HepG2 (cell line): ENCODE measurements around the gene ATAD3A. TPM values are rescaled to one million over a fixed set of nuclear protein-coding genes. Genes with fewer than 3 reads are reported as not detected.
A peak's percentile ranks its signal among the peaks of the same experiment; 100 is the strongest.

ENCODE experiments used
- MNT ChIP-seq: fragments of 450-650 bp; IDR thresholded peaks from 2 replicates; pipeline ENCODE4 v1.6.1; 2016
- NR3C1 ChIP-seq: sonication (generic); formaldehyde crosslinking; IDR thresholded peaks from 2 replicates; pipeline ENCODE4 v1.4.0; 2020; ENCODE audit warnings: missing genetic modification reagents
- STAG1 ChIP-seq: sonication (generic); formaldehyde crosslinking; IDR thresholded peaks from 2 replicates; pipeline ENCODE4 v1.4.0; 2020; ENCODE audit warnings: missing genetic modification reagents
- TAF1 ChIP-seq: sonication (generic); formaldehyde crosslinking; IDR thresholded peaks from 2 replicates; pipeline ENCODE4 v1.4.0; 2020; ENCODE audit warnings: missing genetic modification reagents
- THAP9 ChIP-seq: sonication (generic); formaldehyde crosslinking; IDR thresholded peaks from 2 replicates; pipeline ENCODE4; 2020; ENCODE audit warnings: missing genetic modification reagents, mild to moderate bottlenecking, borderline replicate concordance
- YEATS4 ChIP-seq: sonication (generic); formaldehyde crosslinking; IDR thresholded peaks from 2 replicates; pipeline ENCODE4 v1.4.0; 2020; ENCODE audit warnings: missing genetic modification reagents, borderline replicate concordance
- ZBTB21 ChIP-seq: sonication (generic); formaldehyde crosslinking; IDR thresholded peaks from 2 replicates; pipeline ENCODE4 v1.4.0; 2020; ENCODE audit warnings: missing genetic modification reagents
- ZC3H13 ChIP-seq: sonication (generic); formaldehyde crosslinking; IDR thresholded peaks from 2 replicates; pipeline ENCODE4 v1.8.1; 2023; ENCODE audit warnings: mild to moderate bottlenecking, missing genetic modification reagents, moderate library complexity
- ZFX ChIP-seq: sonication (generic); formaldehyde crosslinking; IDR thresholded peaks from 2 replicates; pipeline ENCODE4 v1.4.0; 2020; ENCODE audit warnings: mild to moderate bottlenecking, low read depth, missing genetic modification reagents, moderate library complexity
- ZNF350 ChIP-seq: sonication (generic); formaldehyde crosslinking; IDR thresholded peaks from 2 replicates; pipeline ENCODE4 v1.4.0; 2020; ENCODE audit warnings: mild to moderate bottlenecking, low read depth, missing genetic modification reagents, borderline replicate concordance
- ZNF446 ChIP-seq: sonication (generic); formaldehyde crosslinking; IDR thresholded peaks from 2 replicates; pipeline ENCODE4 v1.5.0; 2020; ENCODE audit warnings: mild to moderate bottlenecking, missing genetic modification reagents
- ZNF451 ChIP-seq: sonication (generic); formaldehyde crosslinking; IDR thresholded peaks from 2 replicates; pipeline ENCODE4 v1.5.0; 2020; ENCODE audit warnings: mild to moderate bottlenecking, missing genetic modification reagents
- ZSCAN31 ChIP-seq: sonication (generic); formaldehyde crosslinking; IDR thresholded peaks from 2 replicates; pipeline ENCODE4 v1.5.0; 2020; ENCODE audit warnings: low read depth, mild to moderate bottlenecking, missing genetic modification reagents
- polyA plus RNA-seq, 8 experiments: library from polyadenylated mRNA; depleted of rRNA in 3 of 8; stranded (reverse) in 7 of 8; unstranded in 1 of 8; fragments of >200 nt; fragmentation: Illumina TruSeq in 4 of 8; extraction: Trizol in 4 of 8; gene quantifications; 2 replicates each; pipeline versions ENCODE4 v1.2.1 to v1.2.3, GENCODE V29; 2011 to 2016; ENCODE audit warnings: low read depth in 4 of 8, missing spikeins in 1 of 8, mixed read lengths in 1 of 8; ENCODE audit not compliant: insufficient read depth in 1 of 8
- total RNA-seq, 5 experiments: library from RNA; depleted of rRNA; stranded (reverse); fragments of >200 nt; fragmentation: Illumina TruSeq; extraction: Trizol; gene quantifications; 2 replicates each; pipeline ENCODE4 v1.2.3, GENCODE V29; 2016; ENCODE audit warnings: low read depth in 1 of 5
- TF ChIP-seq, protein P1 (sequence below): sonication (generic); formaldehyde crosslinking; IDR thresholded peaks from 2 replicates; pipeline ENCODE4 v1.5.0; 2020; ENCODE audit warnings: mild to moderate bottlenecking, missing genetic modification reagents, borderline replicate concordance
- TF ChIP-seq, protein P2 (sequence below): sonication (generic); formaldehyde crosslinking; IDR thresholded peaks from 2 replicates; pipeline ENCODE4 v1.8.0; 2022; ENCODE audit warnings: missing genetic modification reagents, mild to moderate bottlenecking, inconsistent platforms, borderline replicate concordance

ATAD3A gene
- total and polyA plus RNA-seq, 2 of the 13 experiments (the other 11 are each of a cell fraction or from before 2014, with no cell fraction given) = 10.6 to 49.0 TPM

DNA sequence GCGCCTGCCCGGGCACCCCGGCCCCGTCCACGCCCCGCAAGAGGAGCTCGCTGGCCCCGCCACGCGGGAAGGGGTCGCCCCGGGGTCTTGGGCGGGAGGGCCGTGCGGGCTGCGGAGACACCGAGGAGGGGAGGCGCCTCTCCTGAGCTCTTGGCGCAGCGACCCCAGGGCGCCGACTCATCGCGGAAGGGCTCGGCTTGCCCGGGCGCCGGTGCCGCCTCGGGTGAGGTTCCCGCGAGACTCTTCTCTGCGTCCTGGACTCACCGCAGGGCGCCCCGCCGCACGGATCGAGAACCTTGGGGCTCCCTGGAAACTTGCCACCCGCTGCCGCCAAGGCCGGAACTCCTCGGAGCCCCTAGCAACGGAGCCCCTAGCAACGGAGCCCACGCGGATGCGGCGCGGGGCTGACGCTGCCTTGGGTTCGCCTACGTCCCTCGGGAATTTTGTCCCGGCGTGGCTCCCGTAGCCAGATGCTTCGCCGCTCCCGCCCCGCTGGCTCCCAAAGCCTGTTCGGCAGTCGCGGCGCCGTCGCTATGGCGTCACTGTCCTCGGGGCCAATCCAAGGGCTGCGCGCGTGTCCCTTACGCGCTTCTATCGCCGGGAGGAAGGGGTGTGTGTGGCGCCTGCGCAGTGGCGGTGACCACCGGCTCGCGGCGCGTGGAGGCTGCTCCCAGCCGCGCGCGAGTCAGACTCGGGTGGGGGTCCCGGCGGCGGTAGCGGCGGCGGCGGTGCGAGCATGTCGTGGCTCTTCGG is at the start of gene ATAD3A (continued):
- TF ChIP-seq, protein P1, sequence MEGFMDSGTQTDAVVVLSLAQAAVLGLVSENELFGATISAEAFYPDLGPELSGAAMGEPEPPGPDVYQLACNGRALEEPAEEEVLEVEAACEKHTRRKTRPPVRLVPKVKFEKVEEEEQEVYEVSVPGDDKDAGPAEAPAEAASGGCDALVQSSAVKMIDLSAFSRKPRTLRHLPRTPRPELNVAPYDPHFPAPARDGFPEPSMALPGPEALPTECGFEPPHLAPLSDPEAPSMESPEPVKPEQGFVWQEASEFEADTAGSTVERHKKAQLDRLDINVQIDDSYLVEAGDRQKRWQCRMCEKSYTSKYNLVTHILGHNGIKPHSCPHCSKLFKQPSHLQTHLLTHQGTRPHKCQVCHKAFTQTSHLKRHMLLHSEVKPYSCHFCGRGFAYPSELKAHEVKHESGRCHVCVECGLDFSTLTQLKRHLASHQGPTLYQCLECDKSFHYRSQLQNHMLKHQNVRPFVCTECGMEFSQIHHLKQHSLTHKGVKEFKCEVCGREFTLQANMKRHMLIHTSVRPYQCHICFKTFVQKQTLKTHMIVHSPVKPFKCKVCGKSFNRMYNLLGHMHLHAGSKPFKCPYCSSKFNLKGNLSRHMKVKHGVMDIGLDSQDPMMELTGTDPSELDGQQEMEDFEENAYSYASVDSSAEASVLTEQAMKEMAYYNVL (CRISPR knock-in tag) = peak; percentile 75; the same call in 1 of the 2 replicates
- TF ChIP-seq MNT (peak; percentile 68), ZSCAN31 (CRISPR knock-in tag) (peak; percentile 91), ZFX (peak; percentile 60), ZNF446 (CRISPR knock-in tag) (0 out of 2 replicates have a peak, but pooled peaks have one; percentile 51), ZNF451 (peak; percentile 61; the same call in 1 of the 2 replicates), STAG1 (CRISPR knock-in tag) (no peak), YEATS4 (CRISPR knock-in tag) (peak; percentile 80; the same call in 1 of the 2 replicates), ZNF350 (CRISPR knock-in tag) (peak; percentile 95), ZC3H13 (CRISPR knock-in tag) (peak; percentile 91), THAP9 (CRISPR knock-in tag) (peak; percentile 91), ZBTB21 (CRISPR knock-in tag) (peak; percentile 90; the same call in 1 of the 2 replicates), NR3C1 (CRISPR knock-in tag) (no peak), TAF1 (CRISPR knock-in tag) (peak; percentile 68)
- TF ChIP-seq, protein P2, sequence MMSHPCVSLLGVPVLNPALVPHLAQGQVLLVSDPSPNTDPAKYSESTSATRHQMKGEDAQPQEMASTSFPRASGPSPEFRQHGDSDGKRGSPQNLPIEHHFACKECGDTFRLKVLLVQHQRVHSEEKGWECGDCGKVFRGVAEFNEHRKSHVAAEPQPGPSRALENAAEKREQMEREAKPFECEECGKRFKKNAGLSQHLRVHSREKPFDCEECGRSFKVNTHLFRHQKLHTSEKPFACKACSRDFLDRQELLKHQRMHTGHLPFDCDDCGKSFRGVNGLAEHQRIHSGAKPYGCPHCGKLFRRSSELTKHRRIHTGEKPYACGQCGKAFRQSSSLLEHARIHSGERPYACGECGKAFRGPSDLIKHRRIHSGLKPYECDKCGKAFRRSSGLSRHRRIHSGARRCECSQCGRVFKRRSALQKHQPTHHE = peak; percentile 51; the same call in 1 of the 2 replicates
